UCSD-AML1 (cell line): ENCODE data around the gene DPF3.

Experiments used
- DNase-seq: peaks from one replicate; lab custom pipeline; 2025; ENCODE audit not compliant: unreplicated experiment; lab: John Stamatoyannopoulos, UW

Gene DPF3

DNA sequence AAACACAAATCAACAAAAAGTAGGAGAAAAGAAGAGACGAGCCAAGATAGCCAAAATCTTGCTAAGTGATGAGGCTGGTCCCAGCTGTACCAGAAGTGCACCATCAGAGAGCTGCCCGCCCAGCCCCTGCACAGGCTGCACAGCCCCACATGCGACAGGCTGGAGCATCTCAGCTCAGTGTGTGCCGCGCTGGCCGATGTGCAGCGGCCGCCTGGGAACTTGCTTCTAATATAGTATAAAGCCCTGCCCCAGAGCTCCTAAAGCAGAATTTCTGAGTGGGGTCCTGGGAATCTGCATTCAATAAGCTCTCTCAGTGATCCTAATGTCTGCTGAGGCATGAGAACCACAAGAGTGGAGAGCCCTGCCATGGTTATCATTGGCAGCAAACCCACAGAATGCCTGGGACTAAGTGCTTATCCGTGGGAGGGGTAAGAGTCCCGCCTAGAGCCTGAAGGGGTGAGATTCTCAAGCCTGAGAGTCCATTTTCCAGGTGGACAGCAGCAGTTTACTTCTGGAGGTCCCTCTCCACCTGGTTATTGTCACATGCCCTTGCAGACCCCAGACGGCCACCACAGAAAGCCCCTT lies 171.6 kb downstream of the DPF3 start:
- DNase-seq, result no peak

DNA sequence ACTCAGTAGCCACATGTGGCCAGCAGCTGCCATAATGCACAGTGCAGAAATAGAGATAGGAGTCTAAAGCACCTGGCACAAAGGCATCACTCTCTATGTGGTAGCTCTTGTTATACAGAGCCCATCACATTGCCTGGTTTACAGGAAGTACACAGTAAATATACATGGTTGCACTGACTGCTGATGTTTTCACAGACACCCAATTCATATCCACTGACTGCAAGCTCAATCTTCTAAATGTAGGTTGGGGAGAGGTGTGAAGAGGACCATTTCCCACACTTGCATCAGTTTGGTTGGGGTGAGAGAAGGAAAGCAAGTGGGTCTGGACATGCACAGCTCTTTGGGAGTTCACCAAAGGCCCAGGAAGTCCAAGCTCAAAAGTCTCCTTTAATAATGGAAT lies 172.8 kb downstream of the DPF3 start:
- no peak for DNase-seq

GRCh38 chr14:72717220-72717619 lies 176.7 kb downstream of the DPF3 start:
- DNase-seq, result no peak

GRCh38 chr14:72716476-72716875 lies 177.4 kb downstream of the DPF3 start:
- no peak for DNase-seq

DNA sequence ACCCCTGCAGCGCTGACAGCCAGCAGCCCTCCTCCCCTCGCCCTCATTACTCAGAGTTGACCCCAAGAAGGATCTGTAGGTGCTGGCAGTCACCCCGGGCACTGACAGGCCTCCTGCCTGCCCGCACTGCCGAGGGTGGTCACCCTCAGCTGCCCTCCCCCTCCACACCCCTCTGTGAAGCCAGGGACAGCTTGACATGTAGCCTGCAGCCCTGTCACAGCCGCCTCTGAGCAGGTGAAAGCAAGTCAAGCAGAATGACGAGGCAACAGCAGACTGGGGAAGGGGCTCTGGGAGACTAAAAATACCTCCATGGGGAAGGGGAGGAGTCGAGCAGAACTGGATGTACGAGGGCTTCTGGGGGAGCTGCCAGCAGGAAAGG lies 178.1 kb downstream of the DPF3 start:
- peak; percentile 49 for DNase-seq

DNA sequence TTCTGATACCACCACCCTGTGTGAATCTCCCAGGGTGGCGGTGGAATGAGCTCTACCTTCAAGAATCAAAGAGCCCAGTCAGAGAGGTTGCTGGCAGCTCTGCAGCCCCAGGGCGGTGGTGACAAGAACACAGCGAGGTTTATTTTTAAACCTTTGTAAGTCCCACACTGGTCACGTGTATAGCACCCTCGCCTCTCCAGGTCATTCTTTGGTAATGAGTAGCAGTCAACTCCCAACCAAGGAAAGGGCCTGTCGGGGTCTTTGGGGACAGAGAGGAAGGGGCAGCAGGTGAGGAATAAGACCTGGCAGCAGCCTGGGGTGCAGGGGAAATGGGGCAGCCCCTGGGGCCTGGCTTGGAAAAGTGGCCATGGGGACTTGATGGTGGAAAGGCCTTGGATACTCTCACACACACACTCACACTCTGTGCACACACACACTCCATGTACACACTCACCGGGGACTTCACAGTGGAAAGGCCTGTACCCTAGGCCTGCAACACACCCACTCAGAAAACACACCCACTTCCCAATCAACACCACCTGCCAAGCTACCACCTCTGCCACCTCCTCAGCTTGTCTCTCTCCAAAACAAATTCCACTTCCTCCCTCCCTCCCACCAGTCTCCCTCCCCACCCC lies 178.6 kb downstream of the DPF3 start:
- DNase-seq, result no peak

- no peak for DNase-seq
Measured at GRCh38 chr14:72714871-72715214, 179.1 kb downstream of the DPF3 start.

DNA sequence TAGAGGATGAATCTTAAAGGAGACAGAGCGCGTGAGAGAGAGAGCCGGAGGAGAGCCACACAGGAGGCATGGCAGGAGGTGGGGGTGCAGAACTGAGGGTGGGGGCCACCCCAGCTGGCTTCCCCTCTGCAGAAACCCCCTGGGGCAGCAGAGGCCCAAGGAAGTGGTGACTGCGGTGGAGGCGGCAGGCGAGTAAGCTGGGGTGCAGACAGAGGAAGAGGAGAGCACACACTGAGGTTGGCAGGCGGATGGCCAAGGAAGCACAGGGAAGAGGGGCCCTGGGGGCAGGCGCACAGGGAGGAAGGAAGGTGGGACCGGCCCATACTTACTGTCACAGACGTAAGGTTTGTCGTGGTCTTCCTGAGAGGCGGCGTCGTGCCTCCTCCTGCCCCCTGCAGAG lies 179.8 kb downstream of the DPF3 start:
- DNase-seq, result peak; percentile 61

DNA sequence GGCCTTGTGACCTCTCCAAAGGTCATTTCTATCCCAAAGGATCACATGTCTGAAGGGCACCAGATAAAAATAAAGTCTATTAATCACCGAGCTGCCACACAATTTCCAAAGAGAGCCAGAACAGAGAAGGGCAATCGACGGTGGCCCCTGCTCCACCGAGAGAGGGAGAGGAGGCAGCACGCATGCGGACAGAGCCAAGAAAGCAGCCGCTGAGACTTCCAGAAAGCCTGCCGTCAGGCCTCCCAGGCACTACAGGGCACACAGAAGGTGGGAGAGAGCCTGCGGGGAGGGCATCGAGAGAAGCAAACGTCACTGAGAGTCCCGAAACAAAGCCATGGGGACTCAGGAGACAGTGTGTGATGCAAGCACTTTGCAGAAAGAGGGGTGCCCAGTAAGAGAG lies 182.0 kb downstream of the DPF3 start:
- DNase-seq, result no peak

GRCh38 chr14:72709916-72710611 lies 183.8 kb downstream of the DPF3 start:
- DNase-seq, result no peak

- DNase-seq, result no peak
Measured at GRCh38 chr14:72708708-72709475, 185.0 kb downstream of the DPF3 start.

DNA sequence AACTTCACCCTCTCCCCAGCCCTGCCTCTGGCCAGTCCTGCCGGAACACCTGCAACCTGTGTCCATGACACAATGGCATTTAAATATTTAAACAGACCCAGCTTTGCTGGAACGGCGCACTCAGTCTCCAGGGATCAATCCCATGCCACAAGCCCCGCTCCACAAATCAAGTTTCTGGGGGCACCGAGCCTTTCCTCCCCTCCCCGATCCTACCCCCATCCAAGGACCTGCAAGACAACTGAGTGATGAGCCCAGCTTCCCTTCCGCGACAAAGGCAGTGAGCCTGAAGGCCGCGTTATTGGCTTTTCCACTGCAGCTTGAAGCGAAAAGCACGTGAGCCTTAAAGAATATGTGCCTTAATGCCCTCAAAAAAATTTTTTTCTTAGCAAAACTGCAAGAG lies 185.7 kb downstream of the DPF3 start:
- DNase-seq, result no peak

DNA sequence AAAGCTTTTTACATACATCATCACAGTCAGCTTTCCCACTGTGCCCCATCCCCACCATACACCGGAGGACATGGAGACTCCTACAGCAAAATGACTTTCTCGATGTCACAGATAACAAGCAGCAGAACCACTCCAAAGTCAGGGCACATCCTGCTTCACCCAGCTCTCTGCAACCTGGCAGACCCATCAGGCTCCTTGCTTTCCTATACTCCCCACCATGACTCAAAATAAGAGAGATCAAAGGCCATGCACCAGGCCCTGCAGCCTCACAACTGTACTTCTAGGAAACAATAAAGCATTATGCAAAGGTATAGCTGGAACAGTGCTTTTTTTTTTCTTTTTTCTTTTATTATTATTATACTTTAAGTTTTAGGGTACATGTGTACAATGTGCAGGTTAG lies 187.4 kb downstream of the DPF3 start:
- DNase-seq, result no peak

- no peak for DNase-seq
Measured at GRCh38 chr14:72704502-72704901, 189.4 kb downstream of the DPF3 start.

GRCh38 chr14:72701605-72702004 lies 192.3 kb downstream of the DPF3 start:
- DNase-seq, result no peak

DNA sequence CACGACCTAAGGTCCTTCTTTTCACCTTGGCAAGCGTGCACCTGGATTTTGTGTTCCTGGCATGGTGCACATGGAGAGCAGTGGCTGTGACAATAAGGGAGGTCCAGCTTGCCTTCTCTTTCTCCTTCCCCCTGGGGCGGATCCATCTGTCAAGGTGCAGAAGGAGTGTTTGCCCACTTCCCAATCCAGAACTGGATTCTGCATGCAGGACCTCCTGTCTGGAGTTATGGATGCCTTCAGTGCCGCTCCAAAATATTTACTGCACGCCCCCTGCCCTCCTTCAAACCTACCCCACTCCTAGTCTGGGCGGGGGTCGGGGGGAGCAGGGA lies 192.7 kb downstream of the DPF3 start:
- no peak for DNase-seq

DNA sequence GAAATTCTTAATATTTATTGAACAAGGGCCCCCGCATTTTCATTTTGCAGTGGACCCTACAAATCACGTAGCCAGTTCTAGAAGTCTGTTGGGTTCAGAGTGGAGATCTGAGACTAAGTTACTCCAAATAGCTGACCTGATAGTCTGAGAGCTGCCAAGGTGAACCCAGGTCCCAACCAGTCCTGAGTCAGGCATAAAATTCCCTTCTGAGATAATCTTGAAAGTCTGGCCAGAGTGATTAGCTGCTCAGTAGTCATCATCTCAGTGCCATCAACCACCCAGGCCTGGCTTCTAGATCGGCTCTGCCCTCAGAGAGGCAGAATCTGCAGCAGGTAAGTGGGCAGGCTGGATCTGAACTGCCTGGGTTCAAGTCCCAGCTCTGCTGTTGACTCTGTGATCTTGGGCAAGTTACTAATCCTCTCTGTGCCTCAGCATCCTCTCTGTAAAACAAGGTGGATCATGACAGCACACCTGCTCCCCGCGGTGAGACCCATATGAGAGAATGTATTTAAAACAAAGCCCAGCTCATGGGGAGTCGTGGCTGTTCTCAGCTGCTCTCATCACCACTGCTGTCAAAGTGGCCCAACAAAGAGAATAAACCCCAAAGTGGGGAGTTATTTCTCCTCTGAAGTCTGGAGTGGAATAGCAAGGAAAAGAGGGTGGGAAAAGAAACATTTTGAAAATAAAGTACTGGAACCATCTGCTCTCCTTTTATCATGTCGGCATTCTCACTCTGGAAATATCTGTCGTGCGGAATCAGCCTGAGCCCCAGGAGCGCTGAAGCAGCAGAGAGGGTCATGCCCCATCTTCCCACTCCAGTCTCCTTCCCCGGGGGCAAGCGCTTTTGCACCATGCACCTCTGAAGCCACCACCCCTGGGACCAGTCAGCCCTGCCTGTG lies 193.3 kb downstream of the DPF3 start:
- DNase-seq, result no peak

GRCh38 chr14:72699852-72700257 lies 194.0 kb downstream of the DPF3 start:
- peak; percentile 51 for DNase-seq

DNA sequence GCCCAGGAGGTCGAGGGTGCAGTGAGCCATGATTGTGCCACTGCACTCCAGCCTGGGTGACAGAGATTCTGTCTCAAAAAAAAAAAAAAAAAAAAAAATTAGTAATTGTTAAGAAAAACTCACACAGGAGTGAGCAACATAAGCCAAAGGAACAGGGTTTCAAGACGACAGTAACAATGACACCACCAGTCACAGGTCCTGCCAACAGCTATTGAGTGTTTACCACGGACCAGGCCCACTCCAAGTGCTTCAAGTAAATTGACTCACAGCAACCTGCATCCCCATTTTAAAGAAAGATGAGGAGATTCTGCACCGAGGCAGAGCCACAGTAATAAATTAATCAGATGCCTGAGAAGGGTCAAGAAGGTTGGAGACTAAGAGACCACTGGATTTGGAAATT lies 194.5 kb downstream of the DPF3 start:
- DNase-seq, result no peak

DNA sequence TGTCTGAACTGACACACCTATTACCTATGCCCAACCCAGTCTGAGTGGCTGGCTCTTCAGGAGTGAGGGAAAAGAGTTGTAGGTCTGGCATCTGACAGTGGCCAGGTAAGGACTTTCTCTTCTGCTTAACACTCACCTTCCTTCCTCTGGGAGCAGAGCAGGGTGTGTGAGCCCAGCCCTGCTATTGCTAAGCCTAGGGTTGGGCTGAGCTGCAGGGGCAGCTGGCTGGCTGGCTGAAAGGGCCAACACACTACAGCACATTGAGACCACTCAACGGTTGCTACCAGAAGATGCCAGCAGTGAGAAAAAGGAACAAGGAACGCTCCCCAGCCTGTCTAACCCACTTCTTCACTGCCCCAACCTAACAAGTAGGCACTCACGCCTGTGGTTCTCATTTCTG lies 201.2 kb downstream of the DPF3 start:
- DNase-seq, result no peak

GRCh38 chr14:72690324-72690723 lies 203.6 kb downstream of the DPF3 start:
- DNase-seq, result no peak
